Measurements from ENCODE around the gene PALLD.

PALLD gene

GRCh38 chr4:168592676-168593075, 95.8 kb downstream of the PALLD start:
- DNase-seq (ENCODE audit: low read depth in 2 of 2), result no peak

DNA sequence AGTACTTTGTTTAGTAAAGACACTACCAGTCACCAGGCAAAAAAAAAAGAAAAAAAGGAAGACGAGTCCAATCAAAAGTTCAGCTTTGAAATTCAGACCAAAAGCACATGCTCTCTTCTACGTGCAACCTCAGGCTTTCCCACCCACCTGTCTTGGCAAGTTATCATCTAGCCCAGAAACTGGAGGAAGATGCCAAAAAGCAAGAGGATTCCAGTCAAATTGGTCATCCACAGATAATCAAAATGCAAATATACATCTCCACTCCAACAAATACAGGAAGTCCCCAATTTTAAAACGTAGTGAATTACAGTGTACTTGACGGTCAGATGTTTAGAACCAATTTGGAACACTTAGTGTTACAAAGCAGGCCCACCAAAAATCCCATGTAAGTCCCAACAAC, 96.5 kb downstream of the PALLD start:
- DNase-seq (ENCODE audit: low read depth in 2 of 2), result no peak

DNA sequence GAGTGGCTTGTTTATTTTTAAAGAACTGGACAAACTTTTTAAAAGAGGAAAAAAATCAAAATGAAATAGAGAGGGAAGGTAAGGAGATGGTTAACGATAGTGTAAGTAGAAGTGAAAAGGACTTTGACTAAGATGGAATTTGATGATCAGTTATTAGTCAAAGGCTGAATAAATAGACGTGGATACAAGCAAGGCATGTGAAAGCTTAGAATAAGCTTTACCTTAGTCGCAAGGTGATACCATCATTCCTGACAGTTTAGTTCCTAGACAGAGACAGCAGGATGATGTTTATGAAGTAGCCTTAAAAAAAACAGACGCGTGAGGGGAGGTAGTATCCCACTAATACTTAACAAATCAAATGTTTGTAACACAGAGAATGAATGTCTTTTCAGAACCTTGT, 97.3 kb downstream of the PALLD start:
- DNase-seq (ENCODE audit: low read depth in 2 of 2), result no peak

DNA sequence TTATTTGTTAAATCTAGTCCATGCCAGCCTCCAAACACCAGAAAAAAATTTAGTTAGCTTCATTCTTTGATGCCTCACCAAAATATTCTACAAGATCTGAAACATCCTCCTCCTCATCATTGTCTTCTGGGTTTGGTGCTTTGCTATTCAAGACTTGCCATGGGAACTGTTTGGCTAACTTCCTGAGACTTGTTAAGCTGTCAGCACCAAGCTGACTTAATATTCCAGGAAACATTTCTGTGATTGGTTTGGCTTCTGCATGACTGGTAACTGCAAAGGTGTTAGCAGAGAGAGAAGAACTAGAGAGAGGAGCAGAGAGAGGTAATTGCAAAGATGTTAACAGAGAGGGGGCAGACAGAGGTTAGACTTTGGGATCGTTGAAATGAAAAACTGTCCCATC, 101.3 kb downstream of the PALLD start:
- DNase-seq (ENCODE audit: low read depth in 2 of 2), result no peak

GRCh38 chr4:168600796-168601583, 104.1 kb downstream of the PALLD start:
- no peak for DNase-seq (ENCODE audit: low read depth in 2 of 2)

DNA sequence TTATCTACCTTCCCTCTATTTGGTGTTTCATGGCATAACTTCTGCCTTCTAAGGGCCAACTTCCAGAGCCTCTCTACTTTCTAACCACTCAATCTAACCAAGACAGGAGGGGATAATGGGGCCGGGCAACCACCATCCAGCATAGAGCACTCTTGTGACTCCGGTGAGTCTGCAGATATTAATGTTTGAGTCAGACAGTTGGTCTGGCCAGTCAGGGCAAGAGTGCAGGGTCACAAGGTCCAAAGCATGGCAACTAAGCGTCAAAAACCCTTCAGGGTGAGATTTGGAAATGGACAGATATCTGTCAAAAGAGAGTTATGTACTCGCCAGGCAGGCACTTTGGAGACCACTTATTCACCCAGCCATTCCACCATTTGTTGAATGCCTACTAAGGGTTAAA, 105.0 kb downstream of the PALLD start:
- no peak for DNase-seq (ENCODE audit: low read depth in 2 of 2)

DNA sequence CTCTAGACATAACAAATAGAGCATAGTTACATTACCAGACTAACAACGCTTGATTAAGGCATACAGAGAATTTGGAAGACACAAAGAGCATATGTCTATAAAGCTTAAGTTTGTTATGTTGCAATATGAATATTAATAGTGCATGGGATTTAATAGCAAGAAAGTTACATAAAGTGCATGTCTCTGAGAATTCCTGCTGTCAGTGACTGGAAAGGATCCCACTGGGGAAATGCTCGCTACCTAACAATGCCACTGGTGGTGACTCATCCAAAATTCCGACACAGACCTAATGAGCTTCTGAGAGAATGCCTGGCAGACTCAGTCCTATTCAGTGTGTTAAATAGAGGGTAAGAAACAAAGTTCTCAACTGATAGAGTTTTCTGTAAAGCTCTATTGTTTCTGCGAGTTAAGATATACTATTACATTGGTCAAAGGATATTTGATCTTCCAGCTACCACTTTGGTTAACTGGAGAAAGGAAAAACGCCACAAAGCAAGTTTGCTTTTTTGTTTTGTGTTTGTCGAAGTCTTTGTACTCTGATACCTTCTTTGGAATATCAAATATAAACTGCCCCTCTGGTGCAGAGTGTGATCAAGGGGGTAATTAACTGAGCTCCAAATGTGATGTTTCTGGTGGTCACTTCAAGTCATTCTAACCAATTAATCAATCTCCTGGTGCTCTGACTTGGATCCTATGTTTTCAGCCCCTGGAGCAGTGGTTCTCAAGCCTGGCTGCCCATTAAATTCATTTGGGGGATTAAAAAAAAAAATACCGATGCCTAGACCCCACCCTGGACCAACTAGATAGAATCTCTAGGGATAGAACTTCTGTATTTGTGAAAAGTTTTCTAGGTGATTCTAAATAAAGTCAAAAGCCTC, 107.9 kb downstream of the PALLD start:
- DNase-seq (ENCODE audit: low read depth in 2 of 2), result no peak

- DNase-seq (ENCODE audit: low read depth in 2 of 2), result no peak
These were observed 108.6 kb downstream of the PALLD start for GRCh38 chr4:168605411-168605810.

GRCh38 chr4:168607215-168607614, 110.4 kb downstream of the PALLD start:
- DNase-seq (ENCODE audit: low read depth in 2 of 2), result no peak

- no peak for DNase-seq (ENCODE audit: low read depth in 2 of 2)
These were observed 111.9 kb downstream of the PALLD start for GRCh38 chr4:168608771-168609170.

DNA sequence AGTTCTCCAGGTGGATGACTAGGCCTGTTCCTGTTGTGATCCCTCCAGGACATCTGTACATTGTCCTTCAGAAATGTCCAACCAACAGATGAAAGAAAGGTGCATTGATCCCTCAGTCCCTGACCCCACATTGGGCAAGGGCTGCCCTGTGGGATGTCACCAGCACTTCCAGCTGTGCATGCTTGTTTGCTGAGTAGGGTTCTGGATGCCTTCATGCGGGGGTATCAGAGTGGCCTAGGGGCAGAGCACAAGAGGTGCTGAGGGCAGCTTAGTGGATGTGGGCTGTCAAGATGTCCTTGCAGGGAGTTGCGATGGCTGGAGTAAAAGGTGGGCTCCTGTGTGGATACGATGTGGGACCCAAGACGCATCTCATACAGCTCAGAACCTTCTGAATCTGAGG, 112.5 kb downstream of the PALLD start:
- no peak for DNase-seq (ENCODE audit: low read depth in 2 of 2)

- DNase-seq (ENCODE audit: low read depth in 2 of 2), result no peak
These were observed 114.2 kb downstream of the PALLD start for GRCh38 chr4:168610911-168611530.

DNA sequence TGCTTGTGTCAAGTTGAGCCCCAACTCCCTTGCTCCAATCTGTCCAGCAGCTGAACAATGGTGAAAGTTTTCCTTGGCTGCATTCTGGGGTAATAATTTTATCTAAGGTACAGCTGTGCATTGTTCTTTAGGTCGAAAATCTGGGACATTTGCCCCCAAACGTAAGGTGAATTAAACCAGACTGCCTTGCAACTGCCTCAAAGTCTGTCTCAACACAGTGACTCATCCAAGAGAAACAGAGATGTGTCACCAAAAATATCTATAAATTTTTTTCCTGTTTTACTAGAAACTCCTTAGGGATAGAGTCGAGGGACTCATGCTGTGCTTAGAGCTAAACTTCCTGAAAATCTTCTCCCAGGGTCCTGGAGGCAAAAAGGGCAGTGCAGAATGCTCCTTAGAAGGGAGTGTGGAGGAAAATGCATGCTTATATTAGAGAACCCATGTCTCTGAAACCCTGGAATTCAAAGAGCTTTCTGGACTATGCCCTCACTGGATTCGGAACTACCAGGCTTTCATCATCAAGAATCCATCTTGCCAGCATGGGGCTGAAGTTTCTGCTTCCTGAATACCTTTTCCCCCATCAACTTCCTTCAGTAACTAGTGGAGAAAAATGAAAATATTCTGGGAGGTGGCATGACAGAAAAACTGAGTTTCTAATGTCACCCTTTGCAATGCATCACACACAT, 115.7 kb downstream of the PALLD start:
- DNase-seq (ENCODE audit: low read depth in 2 of 2), result no peak

DNA sequence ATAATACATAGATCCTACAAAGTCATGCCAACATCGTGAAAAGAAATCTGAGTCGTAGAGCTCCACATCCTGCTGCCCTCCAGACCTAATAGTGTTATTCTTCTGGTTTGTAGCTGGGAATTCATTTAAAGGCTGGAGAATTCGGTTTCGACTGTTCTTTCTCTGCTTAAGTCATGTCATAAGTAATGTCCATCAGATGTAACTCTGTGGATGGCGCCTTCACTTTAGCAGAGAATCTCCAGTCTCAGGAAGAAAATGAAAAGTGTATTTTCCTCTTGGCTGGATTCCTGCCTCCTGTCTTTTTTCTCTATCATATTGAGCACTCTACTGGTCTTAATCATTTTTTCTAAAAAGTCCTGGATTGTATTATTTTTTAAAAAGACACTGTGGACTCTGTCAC, 117.0 kb downstream of the PALLD start:
- no peak for DNase-seq (ENCODE audit: low read depth in 2 of 2)

DNA sequence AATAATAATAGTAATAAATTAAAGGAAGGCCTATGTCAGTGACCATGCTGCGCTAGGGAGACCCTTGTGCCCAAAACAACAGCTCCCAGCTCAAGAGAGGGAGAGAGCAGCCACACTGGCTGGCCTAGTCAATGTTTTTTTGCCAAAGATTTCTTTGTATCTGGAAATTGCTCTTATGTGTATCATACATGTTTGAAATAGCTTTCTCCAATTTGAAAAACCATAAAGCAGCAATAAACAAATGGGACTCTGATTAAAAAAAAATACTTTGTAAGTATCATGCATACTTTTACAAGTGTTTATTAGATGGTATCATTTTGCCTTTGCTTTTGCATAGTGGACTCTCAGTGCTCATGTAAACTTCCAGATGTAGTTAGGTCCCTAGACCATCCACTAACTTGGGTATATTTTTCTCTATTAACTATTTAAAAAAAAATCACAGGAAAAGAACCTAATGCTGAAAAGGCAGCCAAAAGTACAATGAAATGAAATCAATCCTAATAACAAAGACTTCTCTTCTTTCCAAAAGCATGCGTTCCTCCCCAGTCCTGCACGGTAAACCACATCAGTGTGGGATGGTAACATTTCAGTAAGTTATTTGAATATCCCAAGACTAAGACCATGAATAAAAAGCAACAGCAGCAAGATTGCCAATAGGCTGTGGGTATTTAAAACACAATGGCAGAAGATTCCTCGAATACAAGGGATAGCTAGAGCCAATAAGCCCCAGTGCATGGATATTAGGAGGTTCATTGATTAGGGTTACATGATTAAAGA, 117.6 kb downstream of the PALLD start:
- no peak for DNase-seq (ENCODE audit: low read depth in 2 of 2)

DNA sequence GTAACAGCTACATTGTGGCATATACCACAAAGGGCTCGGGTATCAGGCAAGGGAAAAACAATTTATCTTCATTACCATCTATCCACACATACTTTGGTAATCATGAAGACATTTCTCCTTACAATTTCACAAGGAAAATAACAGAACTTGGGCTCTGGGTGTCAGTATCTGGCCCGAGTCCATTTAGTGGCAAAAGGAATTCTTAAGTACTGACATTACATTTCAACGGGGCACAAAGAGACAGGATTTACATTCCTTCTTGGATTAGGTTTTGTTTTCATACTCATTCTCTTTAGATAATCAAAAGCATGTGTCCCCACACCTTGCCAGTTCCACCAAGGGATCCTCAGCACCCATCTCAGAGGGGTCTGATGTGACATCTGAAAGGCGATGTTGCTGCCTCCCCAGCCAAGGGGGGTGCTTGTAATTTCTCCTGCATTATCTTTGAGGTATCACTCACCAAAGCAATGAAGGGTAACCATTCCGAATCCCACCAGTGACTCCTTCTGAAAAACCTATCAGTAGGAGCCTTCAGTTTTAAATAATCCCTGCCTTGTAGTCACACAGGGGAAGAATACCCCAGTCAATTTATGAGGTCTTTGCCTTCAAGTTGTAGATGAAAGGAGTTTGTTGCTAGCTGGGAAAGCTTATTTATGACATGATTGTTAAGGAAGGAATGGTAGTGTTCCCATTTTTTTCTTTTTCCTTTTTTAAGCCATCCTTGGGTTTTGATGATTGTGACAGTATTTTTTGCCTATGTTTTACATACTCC, 118.6 kb downstream of the PALLD start:
- DNase-seq (ENCODE audit: low read depth in 2 of 2), result no peak

DNA sequence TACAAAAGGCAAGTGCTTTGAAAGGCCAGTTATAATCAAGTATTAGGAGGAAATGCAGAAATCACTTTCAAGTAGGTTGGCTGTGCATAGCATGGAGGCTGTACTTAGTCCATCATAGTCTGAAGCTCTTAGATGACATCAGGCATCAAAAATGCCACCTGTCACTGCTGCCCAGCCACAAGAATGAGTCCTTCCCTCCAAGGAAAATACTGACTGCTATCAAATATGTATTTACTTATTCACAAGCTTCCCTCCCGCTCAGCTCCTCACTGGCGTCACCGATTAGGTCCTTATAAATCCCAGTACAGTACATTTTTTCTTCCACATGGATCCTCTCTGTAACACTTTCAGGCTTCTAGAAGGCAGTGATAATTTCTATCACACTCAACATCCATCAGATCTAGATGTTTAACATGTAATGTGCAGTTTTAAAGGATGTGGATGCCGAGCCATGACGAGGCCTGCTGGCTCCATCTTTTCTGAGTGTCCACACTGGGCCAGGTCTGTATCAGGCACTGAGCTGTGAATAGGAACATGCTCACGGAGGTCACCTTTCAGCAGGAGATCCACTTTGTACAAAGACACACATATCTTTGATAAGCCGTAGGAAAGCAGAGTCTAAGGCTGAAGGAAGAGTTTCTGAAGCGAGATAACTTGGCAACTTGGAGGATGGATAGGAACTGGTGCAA, 121.9 kb downstream of the PALLD start:
- DNase-seq (ENCODE audit: low read depth in 2 of 2), result no peak

GRCh38 chr4:168619266-168619631, 122.4 kb downstream of the PALLD start:
- no peak for DNase-seq (ENCODE audit: low read depth in 2 of 2)

DNA sequence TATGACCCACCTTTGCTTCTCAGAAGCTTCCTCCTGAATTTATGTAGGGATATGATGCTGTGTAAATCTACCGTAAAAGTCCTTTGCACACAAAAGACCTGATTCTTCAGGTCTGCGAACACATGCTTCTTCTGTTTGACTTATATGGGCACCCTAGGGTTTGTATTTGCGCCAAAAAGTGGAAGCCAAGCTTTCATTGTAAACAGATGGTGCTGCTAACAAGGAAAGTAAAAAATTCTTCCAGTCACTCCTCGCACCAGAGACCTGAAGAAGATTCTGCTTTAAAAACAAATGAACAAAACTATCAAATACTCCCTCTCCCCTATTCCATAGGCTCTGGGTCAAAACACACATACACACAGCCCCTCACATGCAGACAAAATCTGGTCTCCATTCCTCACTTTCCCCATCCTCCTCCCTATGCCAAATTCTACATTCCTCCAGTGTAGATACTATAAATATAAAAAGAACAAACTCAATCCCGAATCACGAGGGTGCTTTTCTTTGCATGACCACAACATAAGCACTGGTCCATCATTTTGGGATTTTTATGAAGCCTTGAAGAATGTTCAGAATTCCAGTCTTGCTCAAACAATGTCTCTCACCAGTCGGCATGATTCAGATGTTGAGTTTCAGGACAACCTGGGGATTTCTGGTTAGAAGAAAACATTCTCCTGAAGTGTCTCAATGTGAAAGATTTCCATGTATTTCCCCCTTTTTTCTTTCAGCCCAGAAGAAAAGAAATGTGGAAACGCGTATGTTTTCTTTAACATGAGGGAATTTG, 125.1 kb downstream of the PALLD start:
- no peak for DNase-seq (ENCODE audit: low read depth in 2 of 2)
